Neural cell (in vitro differentiated cells): Measurements from ENCODE around the gene CHODL. TPM values are rescaled to one million over a fixed set of nuclear protein-coding genes. Genes with fewer than 3 reads are reported as not detected.
A peak's percentile ranks its signal among the peaks of the same experiment; 100 is the strongest.

ENCODE experiments used
- H2AFZ ChIP-seq: fragments of 200-600, 300-800 bp; sonication (generic), shearing (Covaris generic); 2 replicates; pipeline ENCODE4 v1.6.0; 2014; ENCODE audit warnings: low read depth, mild to moderate bottlenecking, antibody characterized with exemption, low read length, moderate library complexity
- H3F3A ChIP-seq: fragments of 200-600 bp; shearing (Covaris generic); 2 replicates; pipeline ENCODE4 v1.6.1; 2016; ENCODE audit warnings: mild to moderate bottlenecking, moderate library complexity, mixed read lengths, antibody characterized with exemption, low read length; ENCODE audit not compliant: insufficient read depth, poor library complexity, severe bottlenecking
- H3K27ac ChIP-seq: fragments of 200-600, 300-800 bp; sonication (generic), shearing (Covaris generic); 2 replicates; pipeline ENCODE4 v1.5.1; 2014; ENCODE audit warnings: mild to moderate bottlenecking, low read length, moderate library complexity
- H3K27me3 ChIP-seq: fragments of 300-800, 200-600 bp; sonication (generic), shearing (Covaris generic); 2 replicates; pipeline ENCODE4 v1.6.0; 2014; ENCODE audit warnings: mild to moderate bottlenecking, low read depth, low read length, moderate library complexity; ENCODE audit not compliant: insufficient read depth
- H3K36me3 ChIP-seq: fragments of 300-800, 200-600 bp; sonication (generic), shearing (Covaris generic); 2 replicates; pipeline ENCODE4 v1.5.1; 2014; ENCODE audit warnings: mild to moderate bottlenecking, antibody characterized with exemption, low read length, moderate library complexity; ENCODE audit not compliant: insufficient read depth
- H3K4me2 ChIP-seq: fragments of 300-800, 200-600 bp; sonication (generic), shearing (Covaris generic); 2 replicates; pipeline ENCODE4 v1.6.0; 2014; ENCODE audit warnings: mild to moderate bottlenecking, low read length
- H3K4me3 ChIP-seq: fragments of 300-800, 200-600 bp; sonication (generic), shearing (Covaris generic); 2 replicates; pipeline ENCODE4 v1.5.1; 2014; ENCODE audit warnings: mild to moderate bottlenecking, low read length, moderate library complexity
- H3K79me2 ChIP-seq: fragments of 200-600 bp; shearing (Covaris generic); replicated peaks from 2 replicates; pipeline ENCODE4 v1.6.0; 2014; ENCODE audit warnings: mild to moderate bottlenecking, low read length, moderate library complexity; ENCODE audit not compliant: insufficient read depth
- H3K9ac ChIP-seq: fragments of 300-800, 200-600 bp; sonication (generic), shearing (Covaris generic); 2 replicates; pipeline ENCODE4 v1.6.1; 2016; ENCODE audit warnings: mild to moderate bottlenecking, low read length, mixed read lengths
- H3K9me2 ChIP-seq: fragments of 200-600 bp; shearing (Covaris generic); 2 replicates; pipeline ENCODE4 v1.6.1; 2016; ENCODE audit warnings: mild to moderate bottlenecking, low read length, mixed read lengths; ENCODE audit not compliant: insufficient read depth
- H3K9me3 ChIP-seq: fragments of 200-600, 300-800 bp; sonication (generic), shearing (Covaris generic); 2 replicates; pipeline ENCODE4 v1.6.1; 2016; ENCODE audit warnings: mild to moderate bottlenecking, mixed run types, low read length, moderate library complexity, mixed read lengths
- H4K20me1 ChIP-seq: fragments of 200-600 bp; shearing (Covaris generic); 2 replicates; pipeline ENCODE4 v1.6.1; 2016; ENCODE audit warnings: mild to moderate bottlenecking, mixed run types; ENCODE audit not compliant: insufficient read depth
- EP300 ChIP-seq: fragments of 450-650 bp; conservative IDR thresholded peaks from 2 replicates; pipeline ENCODE4 v1.6.1; 2014; ENCODE audit warnings: antibody characterized with exemption, mild to moderate bottlenecking, moderate library complexity; ENCODE audit not compliant: poor library complexity, severe bottlenecking
- EZH2 ChIP-seq: fragments of 200-600, 300-800 bp; shearing (Covaris generic), sonication (generic); IDR thresholded peaks from 2 replicates; pipeline ENCODE4 v1.6.1; 2014; ENCODE audit warnings: antibody characterized with exemption, low read length, borderline replicate concordance, mild to moderate bottlenecking; ENCODE audit not compliant: insufficient read depth, poor library complexity, severe bottlenecking
- MXI1 ChIP-seq: fragments of 450-650 bp; conservative IDR thresholded peaks from 2 replicates; pipeline ENCODE4 v1.6.1; 2014; ENCODE audit warnings: antibody characterized with exemption, mild to moderate bottlenecking; ENCODE audit not compliant: poor library complexity, severe bottlenecking
- POLR2AphosphoS5 ChIP-seq: IDR thresholded peaks from 2 replicates; pipeline ENCODE4 v1.6.1; 2012
- RAD21 ChIP-seq: fragments of 450-650 bp; conservative IDR thresholded peaks from 2 replicates; pipeline ENCODE4 v1.6.1; 2014; ENCODE audit warnings: antibody characterized with exemption, mild to moderate bottlenecking, moderate library complexity
- SMC3 ChIP-seq: fragments of 450-650 bp; conservative IDR thresholded peaks from 2 replicates; pipeline ENCODE4 v1.6.1; 2014; ENCODE audit warnings: antibody characterized with exemption, mild to moderate bottlenecking, moderate library complexity; ENCODE audit not compliant: poor library complexity
- TAF1 ChIP-seq: IDR thresholded peaks from 2 replicates; pipeline ENCODE4 v1.6.1; 2012; ENCODE audit warnings: low read depth
- polyA minus RNA-seq: library from RNA; depleted of rRNA, polyadenylated mRNA; stranded (reverse); fragments of >200 nt; gene quantifications from 2 replicates; pipeline ENCODE4 v1.2.3, GENCODE V29; 2014
- polyA plus RNA-seq: library from polyadenylated mRNA; depleted of rRNA; stranded (reverse); fragments of >200 nt; gene quantifications from 2 replicates; pipeline ENCODE4 v1.2.3, GENCODE V29; 2014
- TF ChIP-seq, protein P1 (sequence below): IDR thresholded peaks from 2 replicates; pipeline ENCODE4 v1.6.1; 2012; ENCODE audit warnings: borderline replicate concordance

The CHODL gene, protein sequence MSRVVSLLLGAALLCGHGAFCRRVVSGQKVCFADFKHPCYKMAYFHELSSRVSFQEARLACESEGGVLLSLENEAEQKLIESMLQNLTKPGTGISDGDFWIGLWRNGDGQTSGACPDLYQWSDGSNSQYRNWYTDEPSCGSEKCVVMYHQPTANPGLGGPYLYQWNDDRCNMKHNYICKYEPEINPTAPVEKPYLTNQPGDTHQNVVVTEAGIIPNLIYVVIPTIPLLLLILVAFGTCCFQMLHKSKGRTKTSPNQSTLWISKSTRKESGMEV
- polyA plus RNA-seq = 22.2 and 28.8 TPM in 2 replicates
- polyA minus RNA-seq = 29.6 and 33.1 TPM in 2 replicates

DNA sequence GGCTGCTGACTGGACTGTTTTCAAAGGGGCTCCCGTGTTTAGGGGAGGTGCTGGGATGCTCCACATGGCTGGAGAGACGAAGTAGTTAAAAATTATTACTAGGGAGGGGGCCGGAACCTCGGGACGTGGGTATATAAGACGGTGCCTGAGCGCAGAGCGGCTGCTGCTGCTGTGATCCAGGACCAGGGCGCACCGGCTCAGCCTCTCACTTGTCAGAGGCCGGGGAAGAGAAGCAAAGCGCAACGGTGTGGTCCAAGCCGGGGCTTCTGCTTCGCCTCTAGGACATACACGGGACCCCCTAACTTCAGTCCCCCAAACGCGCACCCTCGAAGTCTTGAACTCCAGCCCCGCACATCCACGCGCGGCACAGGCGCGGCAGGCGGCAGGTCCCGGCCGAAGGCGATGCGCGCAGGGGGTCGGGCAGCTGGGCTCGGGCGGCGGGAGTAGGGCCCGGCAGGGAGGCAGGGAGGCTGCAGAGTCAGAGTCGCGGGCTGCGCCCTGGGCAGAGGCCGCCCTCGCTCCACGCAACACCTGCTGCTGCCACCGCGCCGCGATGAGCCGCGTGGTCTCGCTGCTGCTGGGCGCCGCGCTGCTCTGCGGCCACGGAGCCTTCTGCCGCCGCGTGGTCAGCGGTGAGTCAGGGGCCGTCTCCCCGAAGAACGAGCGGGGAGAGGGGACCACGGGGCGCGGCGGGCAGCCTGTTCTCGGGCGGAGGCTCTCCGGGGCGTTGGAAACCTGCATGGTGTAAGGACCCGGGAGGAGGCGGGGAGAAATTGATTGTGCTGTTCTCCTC, at the start of gene CHODL:
TSS of gene CHODL (plus strand) at position 163 of the 793 bp plus-strand sequence. CDS start at position 554, 391 bp downstream.
- no peaks in the 10 kb centered on the region for H3K79me2 ChIP-seq
- no peaks in the 10 kb centered on the region for H4K20me1 ChIP-seq
- peaks cover 26% of the 10 kb centered on the region for H3K27me3 ChIP-seq
- H3K36me3 ChIP-seq = no peaks in the 10 kb centered on the region
- peak within 1 kb of the TSS; percentile 3 for H2AFZ ChIP-seq
- TF ChIP-seq, protein P1, sequence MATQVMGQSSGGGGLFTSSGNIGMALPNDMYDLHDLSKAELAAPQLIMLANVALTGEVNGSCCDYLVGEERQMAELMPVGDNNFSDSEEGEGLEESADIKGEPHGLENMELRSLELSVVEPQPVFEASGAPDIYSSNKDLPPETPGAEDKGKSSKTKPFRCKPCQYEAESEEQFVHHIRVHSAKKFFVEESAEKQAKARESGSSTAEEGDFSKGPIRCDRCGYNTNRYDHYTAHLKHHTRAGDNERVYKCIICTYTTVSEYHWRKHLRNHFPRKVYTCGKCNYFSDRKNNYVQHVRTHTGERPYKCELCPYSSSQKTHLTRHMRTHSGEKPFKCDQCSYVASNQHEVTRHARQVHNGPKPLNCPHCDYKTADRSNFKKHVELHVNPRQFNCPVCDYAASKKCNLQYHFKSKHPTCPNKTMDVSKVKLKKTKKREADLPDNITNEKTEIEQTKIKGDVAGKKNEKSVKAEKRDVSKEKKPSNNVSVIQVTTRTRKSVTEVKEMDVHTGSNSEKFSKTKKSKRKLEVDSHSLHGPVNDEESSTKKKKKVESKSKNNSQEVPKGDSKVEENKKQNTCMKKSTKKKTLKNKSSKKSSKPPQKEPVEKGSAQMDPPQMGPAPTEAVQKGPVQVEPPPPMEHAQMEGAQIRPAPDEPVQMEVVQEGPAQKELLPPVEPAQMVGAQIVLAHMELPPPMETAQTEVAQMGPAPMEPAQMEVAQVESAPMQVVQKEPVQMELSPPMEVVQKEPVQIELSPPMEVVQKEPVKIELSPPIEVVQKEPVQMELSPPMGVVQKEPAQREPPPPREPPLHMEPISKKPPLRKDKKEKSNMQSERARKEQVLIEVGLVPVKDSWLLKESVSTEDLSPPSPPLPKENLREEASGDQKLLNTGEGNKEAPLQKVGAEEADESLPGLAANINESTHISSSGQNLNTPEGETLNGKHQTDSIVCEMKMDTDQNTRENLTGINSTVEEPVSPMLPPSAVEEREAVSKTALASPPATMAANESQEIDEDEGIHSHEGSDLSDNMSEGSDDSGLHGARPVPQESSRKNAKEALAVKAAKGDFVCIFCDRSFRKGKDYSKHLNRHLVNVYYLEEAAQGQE = peak; percentile 28
- TF ChIP-seq POLR2AphosphoS5 = peak; percentile 35
- peak; percentile 21 for TF ChIP-seq RAD21
- TF ChIP-seq EP300 = no peak
- peak; percentile 68 for TF ChIP-seq MXI1
- H3F3A ChIP-seq = no peaks in the 10 kb centered on the region
- peak within 1 kb of the TSS; percentile 66 for H3K9ac ChIP-seq
- no peaks in the 10 kb centered on the region for H3K9me2 ChIP-seq
- H3K4me2 ChIP-seq = peak within 1 kb of the TSS; percentile 31
- peak within 1 kb of the TSS; percentile 2 for H3K27ac ChIP-seq
- no peaks in the 10 kb centered on the region for H3K9me3 ChIP-seq
- H3K4me3 ChIP-seq = peak within 1 kb of the TSS; percentile 78

DNA sequence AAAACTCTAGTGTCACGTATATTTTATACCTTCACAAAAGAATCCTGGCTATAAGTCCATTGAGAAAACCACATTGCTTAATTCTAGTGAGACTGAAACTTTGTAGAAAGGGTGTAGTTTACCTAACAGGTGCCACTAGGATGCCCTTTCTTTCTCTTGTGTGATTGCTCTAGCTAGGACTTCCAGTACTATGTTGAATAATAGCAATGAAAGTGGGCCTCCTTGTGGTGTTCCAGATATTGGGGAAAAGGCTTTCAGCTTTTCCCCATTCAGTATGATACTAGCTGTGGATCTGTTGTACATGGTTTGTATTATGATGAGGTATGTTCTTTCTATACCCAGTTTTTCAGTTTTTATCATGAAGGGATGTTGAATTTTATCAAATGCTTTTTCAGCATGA, 39.7 kb upstream of the CHODL start:
- Histone ChIP-seq H4K20me1 (no peaks in the 10 kb centered on the region), H3K27me3 (no peaks in the 10 kb centered on the region), H3F3A (no peaks in the 10 kb centered on the region), H3K36me3 (no peaks in the 10 kb centered on the region), H3K9ac (no peak overlapping the region), H3K79me2 (no peaks in the 10 kb centered on the region), H3K9me3 (no peaks in the 10 kb centered on the region), H3K4me2 (no peak overlapping the region), H3K4me3 (no peak overlapping the region), H3K27ac (no peak overlapping the region), H3K9me2 (no peaks in the 10 kb centered on the region), H2AFZ (no peak overlapping the region)
- TF ChIP-seq SMC3 (no peak), EZH2 (no peak)

DNA sequence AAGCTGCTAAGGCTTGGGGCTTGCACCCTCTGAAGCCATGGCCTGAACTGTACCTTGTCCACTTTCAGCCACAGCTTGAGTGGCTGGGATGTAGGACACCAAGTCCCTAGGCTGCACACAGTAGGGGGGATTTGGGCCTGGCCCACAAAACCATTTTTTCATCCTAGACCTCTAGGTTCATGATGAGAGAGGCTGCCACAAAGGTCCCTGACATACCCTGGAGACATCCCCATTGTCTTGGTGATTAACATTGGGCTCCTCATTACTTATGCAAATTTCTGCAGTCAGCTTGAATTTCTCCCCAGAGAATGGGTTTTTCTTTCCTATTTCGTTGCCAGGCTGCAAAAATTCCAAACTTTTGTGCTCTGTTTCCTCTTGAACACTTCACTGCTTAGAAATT, 26.3 kb upstream of the CHODL start:
- H3K4me2 ChIP-seq = no peak overlapping the region
- H3K27me3 ChIP-seq = no peaks in the 10 kb centered on the region
- H4K20me1 ChIP-seq = no peaks in the 10 kb centered on the region

More for the DNA sequence above, 26.3 kb upstream of the CHODL start:
- Histone ChIP-seq H2AFZ (no peak overlapping the region), H3K36me3 (no peaks in the 10 kb centered on the region), H3K9me3 (peaks cover 7% of the 10 kb centered on the region), H3F3A (no peaks in the 10 kb centered on the region), H3K4me3 (no peak overlapping the region), H3K79me2 (no peaks in the 10 kb centered on the region), H3K9ac (no peak overlapping the region), H3K27ac (no peak overlapping the region), H3K9me2 (no peaks in the 10 kb centered on the region)
- TF ChIP-seq POLR2AphosphoS5 = no peak
- no peak for TF ChIP-seq EZH2
- no peak for TF ChIP-seq TAF1
- TF ChIP-seq EP300 = no peak
- no peak for TF ChIP-seq MXI1
- TF ChIP-seq SMC3 = no peak
